ENCODE data around the gene BLOC1S4. TPM values are rescaled to one million over a fixed set of nuclear protein-coding genes. Genes with fewer than 3 reads are reported as not detected.
A peak's percentile ranks its signal among the peaks of the same experiment; 100 is the strongest.

BLOC1S4 gene
- total RNA-seq, 4 donors from 2014 or later, result 20.0 to 20.6 (median 20.2) TPM

- peak in 1 of 3 donors; percentile 36 for DNase-seq
- Histone ChIP-seq H3K4me3 (no peak overlapping the region), H3K27ac (no peak overlapping the region), H3K36me3 (no peaks in the 10 kb centered on the region), H3K4me1 (peaks cover 0 to 8% (median 2%) of the 10 kb centered on the region in 4 donors), H3K9me3 (no peaks in the 10 kb centered on the region), H3K27me3 (no peaks in the 10 kb centered on the region)
- TF ChIP-seq POLR2A (IDR thresholded peaks at IDR 0.05), result no peak
- TF ChIP-seq, protein P1, sequence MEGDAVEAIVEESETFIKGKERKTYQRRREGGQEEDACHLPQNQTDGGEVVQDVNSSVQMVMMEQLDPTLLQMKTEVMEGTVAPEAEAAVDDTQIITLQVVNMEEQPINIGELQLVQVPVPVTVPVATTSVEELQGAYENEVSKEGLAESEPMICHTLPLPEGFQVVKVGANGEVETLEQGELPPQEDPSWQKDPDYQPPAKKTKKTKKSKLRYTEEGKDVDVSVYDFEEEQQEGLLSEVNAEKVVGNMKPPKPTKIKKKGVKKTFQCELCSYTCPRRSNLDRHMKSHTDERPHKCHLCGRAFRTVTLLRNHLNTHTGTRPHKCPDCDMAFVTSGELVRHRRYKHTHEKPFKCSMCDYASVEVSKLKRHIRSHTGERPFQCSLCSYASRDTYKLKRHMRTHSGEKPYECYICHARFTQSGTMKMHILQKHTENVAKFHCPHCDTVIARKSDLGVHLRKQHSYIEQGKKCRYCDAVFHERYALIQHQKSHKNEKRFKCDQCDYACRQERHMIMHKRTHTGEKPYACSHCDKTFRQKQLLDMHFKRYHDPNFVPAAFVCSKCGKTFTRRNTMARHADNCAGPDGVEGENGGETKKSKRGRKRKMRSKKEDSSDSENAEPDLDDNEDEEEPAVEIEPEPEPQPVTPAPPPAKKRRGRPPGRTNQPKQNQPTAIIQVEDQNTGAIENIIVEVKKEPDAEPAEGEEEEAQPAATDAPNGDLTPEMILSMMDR (IDR thresholded peaks at IDR 0.05), result no peak
These were observed 17.6 kb downstream of the BLOC1S4 start for GRCh38 chr4:6733358-6734164.

GRCh38 chr4:6734165-6734786 is 18.3 kb downstream of the BLOC1S4 start:
- H3K9me3 ChIP-seq, result no peaks in the 10 kb centered on the region
- H3K4me1 ChIP-seq, result peaks cover 0 to 8% (median 2%) of the 10 kb centered on the region in 4 donors
- peak in 1 of 3 donors; percentile 36 for DNase-seq
- TF ChIP-seq, protein P1 (IDR thresholded peaks at IDR 0.05), result no peak
- TF ChIP-seq POLR2A (IDR thresholded peaks at IDR 0.05), result no peak
- no peak overlapping the region for H3K4me3 ChIP-seq
- no peaks in the 10 kb centered on the region for H3K27me3 ChIP-seq
- H3K27ac ChIP-seq, result no peak overlapping the region
- H3K36me3 ChIP-seq, result no peaks in the 10 kb centered on the region

DNA sequence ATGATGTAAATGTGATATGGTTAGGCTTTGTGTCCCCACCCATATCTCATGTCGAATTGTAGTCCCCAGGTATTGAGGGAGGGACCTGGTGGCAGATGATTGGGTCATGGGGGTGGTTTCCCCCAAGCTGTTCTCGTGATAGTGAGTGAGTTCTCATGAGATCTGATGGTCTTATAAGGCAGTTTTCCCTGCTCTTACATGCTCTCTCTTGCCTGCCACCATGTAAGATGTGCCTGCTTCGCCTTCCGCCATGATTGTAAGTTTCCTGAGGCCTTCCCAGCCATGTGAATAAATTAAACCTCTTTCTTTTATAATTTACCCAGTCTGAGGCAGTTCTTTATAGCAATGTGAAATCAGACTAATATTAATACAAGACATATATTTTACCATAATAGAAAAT is 23.9 kb downstream of the BLOC1S4 start:
- Histone ChIP-seq H3K36me3 (no peaks in the 10 kb centered on the region), H3K4me3 (no peak overlapping the region), H3K27me3 (no peaks in the 10 kb centered on the region), H3K4me1 (no peaks in the 10 kb centered on the region), H3K27ac (no peak overlapping the region), H3K9me3 (no peaks in the 10 kb centered on the region)
- TF ChIP-seq, protein P1 (IDR thresholded peaks at IDR 0.05), result no peak
- no peak for TF ChIP-seq POLR2A (IDR thresholded peaks at IDR 0.05)
- peak in 1 of 3 donors; percentile 1 for DNase-seq

DNA sequence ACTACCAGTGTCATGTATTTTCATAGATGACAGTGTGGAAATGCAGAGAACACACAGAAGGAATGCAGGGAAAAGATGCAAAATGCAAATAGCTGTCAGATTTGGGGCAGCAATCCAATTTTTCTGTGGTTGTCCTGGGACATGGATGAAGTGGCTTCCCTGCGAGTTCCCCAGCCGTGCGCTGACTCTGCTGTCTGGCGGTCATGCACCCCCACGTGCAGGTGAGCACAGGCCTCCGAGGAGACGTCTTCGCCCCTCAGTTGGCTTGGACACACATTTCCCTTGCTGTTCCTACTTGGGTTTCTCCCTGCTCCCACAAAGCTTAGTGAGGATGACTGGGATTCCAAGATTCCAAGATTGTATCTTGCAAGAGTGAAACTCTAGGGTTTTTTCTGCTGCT is 24.4 kb downstream of the BLOC1S4 start:
- Histone ChIP-seq H3K36me3 (no peaks in the 10 kb centered on the region), H3K27ac (no peak overlapping the region), H3K27me3 (no peaks in the 10 kb centered on the region), H3K9me3 (no peaks in the 10 kb centered on the region), H3K4me1 (no peaks in the 10 kb centered on the region), H3K4me3 (no peak overlapping the region)
- peak in 1 of 3 donors; percentile 34 for DNase-seq
- no peak for TF ChIP-seq POLR2A (IDR thresholded peaks at IDR 0.05)
- TF ChIP-seq, protein P1 (IDR thresholded peaks at IDR 0.05), result no peak

DNA sequence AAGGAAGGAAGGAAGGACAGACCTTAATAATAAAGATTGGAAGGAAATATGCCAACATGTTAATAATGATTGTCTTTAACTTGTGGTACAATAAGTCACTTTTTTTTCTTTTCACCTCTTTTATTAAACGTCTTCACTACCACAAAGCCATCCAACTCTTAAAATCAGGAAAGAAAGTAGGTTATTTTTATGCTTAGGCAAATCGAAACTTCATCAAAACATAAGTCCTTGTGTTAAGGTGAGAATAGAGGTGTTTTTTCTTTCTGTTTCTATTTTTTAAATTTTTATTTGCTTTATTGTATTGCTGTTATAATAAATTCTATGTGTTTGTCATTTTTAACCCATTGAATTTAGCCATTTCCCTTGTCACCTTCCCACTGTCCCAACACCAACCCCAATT is 26.5 kb downstream of the BLOC1S4 start:
- TF ChIP-seq, protein P1 (IDR thresholded peaks at IDR 0.05), result no peak
- no peak for TF ChIP-seq POLR2A (IDR thresholded peaks at IDR 0.05)
- no peaks in the 10 kb centered on the region for H3K36me3 ChIP-seq
- DNase-seq, result no peak
- H3K27me3 ChIP-seq, result no peaks in the 10 kb centered on the region
- no peak overlapping the region for H3K27ac ChIP-seq
- H3K4me3 ChIP-seq, result no peak overlapping the region
- no peaks in the 10 kb centered on the region for H3K9me3 ChIP-seq
- peaks cover 0 to 12% (median 0%) of the 10 kb centered on the region in 4 donors for H3K4me1 ChIP-seq
